ENCODE results near the gene PLD5.

GRCh38 chr1:242059976-242060375 lies 464.5 kb downstream of the PLD5 start:
- TF ChIP-seq POLR2A (IDR thresholded peaks at IDR 0.05) (no peak), POLR2AphosphoS5 (IDR thresholded peaks at IDR 0.05) (no peak), EP300 (IDR thresholded peaks at IDR 0.05) (no peak)
- TF ChIP-seq, protein P1, sequence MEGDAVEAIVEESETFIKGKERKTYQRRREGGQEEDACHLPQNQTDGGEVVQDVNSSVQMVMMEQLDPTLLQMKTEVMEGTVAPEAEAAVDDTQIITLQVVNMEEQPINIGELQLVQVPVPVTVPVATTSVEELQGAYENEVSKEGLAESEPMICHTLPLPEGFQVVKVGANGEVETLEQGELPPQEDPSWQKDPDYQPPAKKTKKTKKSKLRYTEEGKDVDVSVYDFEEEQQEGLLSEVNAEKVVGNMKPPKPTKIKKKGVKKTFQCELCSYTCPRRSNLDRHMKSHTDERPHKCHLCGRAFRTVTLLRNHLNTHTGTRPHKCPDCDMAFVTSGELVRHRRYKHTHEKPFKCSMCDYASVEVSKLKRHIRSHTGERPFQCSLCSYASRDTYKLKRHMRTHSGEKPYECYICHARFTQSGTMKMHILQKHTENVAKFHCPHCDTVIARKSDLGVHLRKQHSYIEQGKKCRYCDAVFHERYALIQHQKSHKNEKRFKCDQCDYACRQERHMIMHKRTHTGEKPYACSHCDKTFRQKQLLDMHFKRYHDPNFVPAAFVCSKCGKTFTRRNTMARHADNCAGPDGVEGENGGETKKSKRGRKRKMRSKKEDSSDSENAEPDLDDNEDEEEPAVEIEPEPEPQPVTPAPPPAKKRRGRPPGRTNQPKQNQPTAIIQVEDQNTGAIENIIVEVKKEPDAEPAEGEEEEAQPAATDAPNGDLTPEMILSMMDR (IDR thresholded peaks at IDR 0.05): no peak
